Right lobe of liver (tissue), 6 donors: ENCODE measurements around the gene CDHR5. TPM values are rescaled to one million over a fixed set of nuclear protein-coding genes. Genes with fewer than 3 reads are reported as not detected.

Experiments used
- ATAC-seq, 4 donors: fragments of 200-7000 bp; cut with Tn5 transposase; one replicate each; pipeline ENCODE4 v1.9.1; 2020; ENCODE audit warnings: mild to moderate bottlenecking in 4 of 4, moderate library complexity in 4 of 4
- DNase-seq, 3 donors: peaks; one replicate each; pipeline ENCODE4 v3.0.0-alpha.2; 2020
- H3K27ac ChIP-seq, 3 donors: fragments of 200-600 bp; one replicate each; pipeline ENCODE4 v1.8.0; 2022
- H3K27me3 ChIP-seq, 2 donors: fragments of 200-600 bp; one replicate each; pipeline ENCODE4 v1.8.0; 2022
- H3K36me3 ChIP-seq, 4 donors: fragments of 200-600 bp; sonication (generic) in 1 of 4; one replicate each; pipeline versions ENCODE4 v1.5.1 to v1.8.0; 2017 to 2022; ENCODE audit warnings: control low read depth in 1 of 4
- H3K4me1 ChIP-seq, 4 donors: fragments of 200-600 bp; sonication (generic) in 1 of 4; one replicate each; pipeline versions ENCODE4 v1.5.1 to v1.8.0; 2017 to 2022; ENCODE audit warnings: control low read depth in 1 of 4
- H3K4me3 ChIP-seq, 3 donors: fragments of 200-600 bp; one replicate each; pipeline ENCODE4 v1.8.0; 2022
- H3K9me3 ChIP-seq, 4 donors: fragments of 200-600 bp; sonication (generic) in 1 of 4; one replicate each; pipeline versions ENCODE4 v1.5.1 to v1.8.0; 2017 to 2022; ENCODE audit warnings: control low read depth in 1 of 4
- CTCF ChIP-seq, 4 donors: fragments of 200-600 bp in 3 of 4; fragments of 450-650 bp in 1 of 4; IDR thresholded peaks; one replicate each; pipeline versions ENCODE4 v1.5.1 to v1.8.0; 2016 to 2022; ENCODE audit warnings: antibody characterized with exemption in 4 of 4, mild to moderate bottlenecking in 2 of 4
- POLR2A ChIP-seq: fragments of 450-650 bp; IDR thresholded peaks from one replicate; pipeline ENCODE4 v1.6.1; 2017; ENCODE audit warnings: antibody characterized with exemption, mild to moderate bottlenecking
- WGBS: methylation state at CpG from one replicate; pipeline ENCODE4 v1.1.6; 2018; ENCODE audit warnings: low coverage, low lambda C conversion rate; ENCODE audit not compliant: insufficient coverage; ENCODE audit errors: missing lambda C conversion rate; 5-methylcytosine and 5-hydroxymethylcytosine counted together
- intact Hi-C, 2 donors: fragments of 100-400 bp; cut with DNase I; formaldehyde crosslinking; loops; one replicate each; pipeline versions ENCODE4 v1.11.2 to v1.14.1; 2022
- total RNA-seq, 6 experiments: library from RNA; depleted of rRNA in 2 of 6; stranded (reverse); fragments of >200 nt in 2 of 6; fragmentation: NEBNext Ultra II Directional in 3 of 6; extraction: Animal tissue kit (Norgen Biotek cat#: 25700) in 3 of 6; gene quantifications; one replicate each; pipeline versions ENCODE4 v1.1.0 to v1.2.4, GENCODE V29; 2016 to 2023
- donor health status: DM: no; HTN: yes; CAD: no.
- donor health status: DM: no; HTN: no; CAD: no.
- donor health status: DM: no; HTN: no; CAD: no.
- donor health status: DM: no; HTN: yes; CAD: no.
- donor health status: DM: no; HTN: yes; CAD: no.

CDHR5 gene
- total RNA-seq, 6 experiments from 2014 or later = 59.4 to 162 (median 80.7) TPM

DNA sequence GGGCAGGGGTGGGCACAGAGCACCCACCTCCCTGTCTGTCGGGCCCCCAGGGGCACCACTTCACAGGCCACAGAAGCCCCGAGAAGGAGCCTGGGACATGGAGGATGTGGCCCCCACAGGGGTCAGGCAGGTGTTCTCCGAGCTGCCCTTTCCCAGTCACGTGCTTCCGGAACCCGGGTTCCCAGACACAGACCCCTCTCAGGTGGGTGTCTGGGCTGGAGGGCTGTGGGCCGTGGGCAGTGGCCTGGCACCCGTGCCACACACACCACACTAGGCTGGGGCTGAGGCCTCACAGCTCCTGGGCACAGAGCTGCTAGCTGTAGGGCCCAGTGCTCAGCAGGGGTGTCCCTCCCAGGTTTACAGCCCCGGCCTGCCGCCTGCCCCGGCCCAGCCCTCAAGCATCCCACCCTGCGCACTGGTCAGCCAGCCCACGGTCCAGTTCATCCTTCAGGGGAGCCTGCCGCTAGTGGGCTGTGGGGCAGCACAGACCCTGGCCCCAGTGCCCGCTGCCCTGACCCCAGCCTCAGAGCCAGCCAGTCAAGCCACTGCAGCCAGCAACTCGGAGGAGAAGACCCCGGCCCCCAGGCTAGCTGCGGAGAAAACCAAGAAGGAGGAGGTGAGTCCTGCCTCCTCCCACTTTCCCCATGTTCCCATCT, 14.5 kb downstream of the CDHR5 start:
- peak overlapping the region in 1 of 3 donors; percentile 53 for H3K27ac ChIP-seq
- H3K4me3 ChIP-seq = no peak overlapping the region
- H3K4me1 ChIP-seq = peaks cover 0 to 69% (median 31%) of the 10 kb centered on the region in 4 donors
- DNase-seq = peak in 1 of 3 donors; percentile 49
- ATAC-seq = no peak
- intact Hi-C loops = loop anchor here in 1 of 2 donors (5.0 kb wide), 1 partner anchor 53 kb away; no protein-coding TSS in a partner anchor
- no peaks in the 10 kb centered on the region for H3K27me3 ChIP-seq
- H3K36me3 ChIP-seq = peaks cover 6 to 75% (median 41%) of the 10 kb centered on the region in 4 donors
- TF ChIP-seq CTCF (IDR thresholded peaks at IDR 0.05) = no peak
- TF ChIP-seq POLR2A = no peak
- WGBS = 75% methylated on average over 4 of the region's 18 CpGs
- no peaks in the 10 kb centered on the region for H3K9me3 ChIP-seq

- no peak for ATAC-seq
- no peak overlapping the region for H3K4me3 ChIP-seq
- DNase-seq = no peak
- H3K4me1 ChIP-seq = peaks cover 0 to 60% (median 29%) of the 10 kb centered on the region in 4 donors
- no peaks in the 10 kb centered on the region for H3K9me3 ChIP-seq
- intact Hi-C loops = no loop called here
- H3K27me3 ChIP-seq = no peaks in the 10 kb centered on the region
- peaks cover 6 to 84% (median 49%) of the 10 kb centered on the region in 4 donors for H3K36me3 ChIP-seq
- WGBS = 93% methylated on average over 6 of the region's 28 CpGs
- no peak for TF ChIP-seq POLR2A
- no peak for TF ChIP-seq CTCF (IDR thresholded peaks at IDR 0.05)
- peak overlapping the region in 1 of 3 donors; percentile 4 for H3K27ac ChIP-seq
Observed at GRCh38 chr11:609341-609811, 15.4 kb downstream of the CDHR5 start.

GRCh38 chr11:608791-609251, 15.9 kb downstream of the CDHR5 start:
- Histone ChIP-seq H3K4me3 (no peak overlapping the region), H3K27me3 (no peaks in the 10 kb centered on the region), H3K4me1 (peaks cover 0 to 55% (median 26%) of the 10 kb centered on the region in 4 donors), H3K9me3 (no peaks in the 10 kb centered on the region), H3K27ac (peak overlapping the region in 1 of 3 donors; percentile 4), H3K36me3 (peaks cover 6 to 89% (median 53%) of the 10 kb centered on the region in 4 donors)
- 100% methylated on average over 1 of the region's 28 CpGs for WGBS
- DNase-seq (peak in 1 of 3 donors; percentile 53), ATAC-seq (peak in 1 of 4 donors; percentile 0)
- TF ChIP-seq CTCF (IDR thresholded peaks at IDR 0.05) = no peak
- no peak for TF ChIP-seq POLR2A
- intact Hi-C loops = no loop called here

GRCh38 chr11:607971-608659, 16.6 kb downstream of the CDHR5 start:
- TF ChIP-seq CTCF (IDR thresholded peaks at IDR 0.05) = no peak
- no peak for TF ChIP-seq POLR2A
- no peak for ATAC-seq
- WGBS = 72% methylated on average over 17 of the region's 45 CpGs
- Histone ChIP-seq H3K4me3 (no peak overlapping the region), H3K27me3 (no peaks in the 10 kb centered on the region), H3K27ac (no peak overlapping the region), H3K9me3 (no peaks in the 10 kb centered on the region), H3K36me3 (peaks cover 6 to 94% (median 54%) of the 10 kb centered on the region in 4 donors), H3K4me1 (peaks cover 0 to 52% (median 25%) of the 10 kb centered on the region in 4 donors)
- peak in 2 of 3 donors; percentile 55 to 57 for DNase-seq
- intact Hi-C loops = no loop called here
